NCI-H748 treated with DMSO at 0.1 percent for 48 hours (cell line): ENCODE data around the gene SGCE.
A peak's percentile ranks its signal among the peaks of the same experiment; 100 is the strongest.

Experiments
- DNase-seq: peaks from one replicate; lab custom pipeline; 2025; lab: John Stamatoyannopoulos, UW

The SGCE gene

GRCh38 chr7:94621120-94621519 lies 34.8 kb downstream of the SGCE start:
- no peak for DNase-seq

GRCh38 chr7:94620703-94621118 lies 35.2 kb downstream of the SGCE start:
- DNase-seq = no peak

GRCh38 chr7:94618126-94618525 lies 37.8 kb downstream of the SGCE start:
- DNase-seq = no peak

GRCh38 chr7:94616855-94617254 lies 39.1 kb downstream of the SGCE start:
- no peak for DNase-seq

- no peak for DNase-seq
These were observed 40.3 kb downstream of the SGCE start for GRCh38 chr7:94615666-94616065.

GRCh38 chr7:94612661-94613060 lies 43.3 kb downstream of the SGCE start:
- DNase-seq = no peak

- DNase-seq = no peak
These were observed 43.7 kb downstream of the SGCE start for GRCh38 chr7:94612253-94612652.

GRCh38 chr7:94609561-94609960 lies 46.4 kb downstream of the SGCE start:
- no peak for DNase-seq

GRCh38 chr7:94605031-94605430 lies 50.9 kb downstream of the SGCE start:
- no peak for DNase-seq

GRCh38 chr7:94602181-94602580 lies 53.8 kb downstream of the SGCE start:
- DNase-seq = no peak

- DNase-seq = no peak
These were observed 55.7 kb downstream of the SGCE start for GRCh38 chr7:94600267-94600666.

GRCh38 chr7:94595717-94596116 lies 60.2 kb downstream of the SGCE start:
- DNase-seq = peak; percentile 22

- no peak for DNase-seq
These were observed 61.1 kb downstream of the SGCE start for GRCh38 chr7:94594882-94595281.

GRCh38 chr7:94591176-94591575 lies 64.8 kb downstream of the SGCE start:
- no peak for DNase-seq

- no peak for DNase-seq
These were observed 65.3 kb downstream of the SGCE start for GRCh38 chr7:94590526-94591162.

GRCh38 chr7:94588075-94588474 lies 67.9 kb downstream of the SGCE start:
- no peak for DNase-seq

GRCh38 chr7:94584113-94584512 lies 71.8 kb downstream of the SGCE start:
- no peak for DNase-seq

- DNase-seq = no peak
These were observed 75.3 kb downstream of the SGCE start for GRCh38 chr7:94580601-94581000.

- DNase-seq = no peak
These were observed 76.5 kb downstream of the SGCE start for GRCh38 chr7:94579470-94579869.

GRCh38 chr7:94578614-94579013 lies 77.3 kb downstream of the SGCE start:
- no peak for DNase-seq

GRCh38 chr7:94577357-94577756 lies 78.6 kb downstream of the SGCE start:
- no peak for DNase-seq

- DNase-seq = no peak
These were observed 79.6 kb downstream of the SGCE start for GRCh38 chr7:94576316-94576715.

- no peak for DNase-seq
These were observed 80.3 kb downstream of the SGCE start for GRCh38 chr7:94575646-94576045.

GRCh38 chr7:94571816-94572215 lies 84.1 kb downstream of the SGCE start:
- DNase-seq = no peak

GRCh38 chr7:94567396-94567795 lies 88.5 kb downstream of the SGCE start:
- no peak for DNase-seq
